Thymus (tissue), 11 donors: ENCODE data around the gene RNF166. TPM values are rescaled to one million over a fixed set of nuclear protein-coding genes. Genes with fewer than 3 reads are reported as not detected.

Experiments used
- DNase-seq, 9 donors: peaks; one replicate each; pipeline ENCODE4 v3.0.0-alpha.2; 2013; ENCODE audit warnings: low spot score in 9 of 9, low read depth in 6 of 9, missing footprints in 1 of 9
- H3K27ac ChIP-seq, 2 donors: one replicate each; pipeline ENCODE4 v1.5.1; 2013; ENCODE audit warnings: control low read depth in 1 of 2, low read depth in 1 of 2, low read length in 1 of 2, mild to moderate bottlenecking in 1 of 2, moderate library complexity in 1 of 2
- H3K27me3 ChIP-seq, 2 donors: one replicate each; pipeline ENCODE4 v1.5.1; 2013; ENCODE audit warnings: low read length in 1 of 2; ENCODE audit not compliant: control insufficient read depth in 2 of 2, insufficient read depth in 1 of 2
- H3K36me3 ChIP-seq, 2 donors: one replicate each; pipeline ENCODE4 v1.5.1; 2013; ENCODE audit warnings: low read length in 1 of 2, mild to moderate bottlenecking in 1 of 2, moderate library complexity in 1 of 2; ENCODE audit not compliant: control insufficient read depth in 2 of 2, insufficient read depth in 2 of 2
- H3K4me1 ChIP-seq, 2 donors: one replicate each; pipeline ENCODE4 v1.5.1; 2013; ENCODE audit warnings: low read length in 2 of 2; ENCODE audit not compliant: control insufficient read depth in 2 of 2, insufficient read depth in 2 of 2
- H3K4me3 ChIP-seq, 2 donors: one replicate each; pipeline ENCODE4 v1.5.1; 2013; ENCODE audit warnings: low read length in 2 of 2, control low read depth in 1 of 2, mild to moderate bottlenecking in 1 of 2
- H3K9me3 ChIP-seq, 2 donors: one replicate each; pipeline ENCODE4 v1.5.1; 2013; ENCODE audit warnings: low read length in 1 of 2, mild to moderate bottlenecking in 1 of 2; ENCODE audit not compliant: control insufficient read depth in 2 of 2, insufficient read depth in 1 of 2
- WGBS: extraction: QIAGEN DNeasy Blood & Tissue Kit; methylation state at CpG from one replicate; pipeline ENCODE4 v1.1.7; 2013; 5-methylcytosine and 5-hydroxymethylcytosine counted together
- polyA plus RNA-seq: library from polyadenylated mRNA; stranded (reverse); fragments of 200-250 nt; gene quantifications from one replicate; pipeline ENCODE4 v1.2.3, GENCODE V29; 2013
- total RNA-seq: library from RNA; stranded (reverse); fragments of 120-200 nt; gene quantifications from one replicate; pipeline ENCODE4 v1.2.4, GENCODE V29; 2013
- donor health status: healthy.

RNF166 gene
- total and polyA plus RNA-seq, 2 donors = 32.6 to 144 TPM

GRCh38 chr16:88726981-88727380 is 20.8 kb upstream of the RNF166 start:
- no peak overlapping the region for H3K4me3 ChIP-seq
- no peaks in the 10 kb centered on the region for H3K4me1 ChIP-seq
- WGBS = 97% methylated on average over 28 of the region's 28 CpGs
- H3K27me3 ChIP-seq = no peaks in the 10 kb centered on the region
- H3K9me3 ChIP-seq = no peaks in the 10 kb centered on the region
- peaks cover 42 to 80% of the 10 kb centered on the region in 2 donors for H3K36me3 ChIP-seq
- H3K27ac ChIP-seq = no peak overlapping the region
- DNase-seq = no peak

- no peak overlapping the region for H3K27ac ChIP-seq
- DNase-seq = no peak
- H3K9me3 ChIP-seq = no peaks in the 10 kb centered on the region
- no peak overlapping the region for H3K4me3 ChIP-seq
- 95% methylated on average over 17 of the region's 17 CpGs for WGBS
- H3K36me3 ChIP-seq = peaks cover 43 to 82% of the 10 kb centered on the region in 2 donors
- H3K27me3 ChIP-seq = no peaks in the 10 kb centered on the region
- no peaks in the 10 kb centered on the region for H3K4me1 ChIP-seq
Observed at GRCh38 chr16:88726408-88726749, 20.2 kb upstream of the RNF166 start.

DNA sequence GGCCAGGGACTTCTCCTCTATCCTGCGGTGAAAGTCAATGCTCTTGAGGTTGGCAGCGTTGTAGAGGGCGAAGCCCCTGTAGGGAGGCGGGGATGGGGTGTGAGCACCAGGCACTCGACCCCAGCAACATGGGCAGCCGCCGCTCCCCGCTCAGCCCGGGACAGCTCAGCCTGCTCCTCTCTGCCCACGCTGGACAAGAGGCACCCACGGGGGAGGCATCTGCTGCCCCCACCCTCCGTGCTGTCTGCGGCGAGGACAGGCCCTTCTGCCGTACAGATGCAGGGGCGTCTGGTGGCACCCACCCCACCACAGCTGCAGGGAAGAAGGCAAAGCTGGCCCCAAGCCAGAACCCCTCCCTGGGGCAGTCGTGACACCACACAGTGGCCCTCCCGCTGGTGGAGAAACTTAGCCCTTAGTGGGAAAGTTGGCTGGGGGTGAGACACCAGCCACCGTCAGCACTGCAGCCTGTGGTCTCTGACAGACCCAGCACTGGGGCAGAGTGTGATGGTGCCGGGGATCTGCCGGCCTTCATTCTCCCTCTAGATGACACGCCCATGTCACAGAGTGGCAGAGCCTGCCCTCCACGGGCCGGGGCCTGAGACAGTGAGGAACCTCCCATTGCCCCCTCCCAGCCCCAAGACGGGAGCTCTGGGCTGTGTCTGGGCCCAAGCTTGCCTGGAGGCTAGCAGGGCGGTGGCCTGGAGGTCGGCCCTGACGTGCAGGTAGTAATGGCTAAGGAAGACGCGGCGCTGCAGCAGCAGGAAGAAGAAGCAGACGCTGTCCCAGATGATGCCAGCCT is 19.6 kb upstream of the RNF166 start:
- Histone ChIP-seq H3K4me3 (no peak overlapping the region), H3K9me3 (no peaks in the 10 kb centered on the region), H3K36me3 (peaks cover 48 to 82% of the 10 kb centered on the region in 2 donors), H3K27me3 (no peaks in the 10 kb centered on the region), H3K4me1 (no peaks in the 10 kb centered on the region), H3K27ac (no peak overlapping the region)
- no peak for DNase-seq
- WGBS = 97% methylated on average over 32 of the region's 32 CpGs

GRCh38 chr16:88724855-88725555 is 18.8 kb upstream of the RNF166 start:
- H3K4me1 ChIP-seq = no peaks in the 10 kb centered on the region
- H3K4me3 ChIP-seq = no peak overlapping the region
- no peaks in the 10 kb centered on the region for H3K9me3 ChIP-seq
- DNase-seq = no peak
- no peak overlapping the region for H3K27ac ChIP-seq
- H3K36me3 ChIP-seq = peaks cover 46 to 84% of the 10 kb centered on the region in 2 donors
- 98% methylated on average over 31 of the region's 31 CpGs for WGBS
- no peaks in the 10 kb centered on the region for H3K27me3 ChIP-seq

GRCh38 chr16:88723911-88724310 is 17.7 kb upstream of the RNF166 start:
- 97% methylated on average over 17 of the region's 17 CpGs for WGBS
- Histone ChIP-seq H3K4me1 (no peaks in the 10 kb centered on the region), H3K4me3 (no peak overlapping the region), H3K9me3 (no peaks in the 10 kb centered on the region), H3K27me3 (no peaks in the 10 kb centered on the region), H3K27ac (no peak overlapping the region), H3K36me3 (peaks cover 49 to 93% of the 10 kb centered on the region in 2 donors)
- no peak for DNase-seq

DNA sequence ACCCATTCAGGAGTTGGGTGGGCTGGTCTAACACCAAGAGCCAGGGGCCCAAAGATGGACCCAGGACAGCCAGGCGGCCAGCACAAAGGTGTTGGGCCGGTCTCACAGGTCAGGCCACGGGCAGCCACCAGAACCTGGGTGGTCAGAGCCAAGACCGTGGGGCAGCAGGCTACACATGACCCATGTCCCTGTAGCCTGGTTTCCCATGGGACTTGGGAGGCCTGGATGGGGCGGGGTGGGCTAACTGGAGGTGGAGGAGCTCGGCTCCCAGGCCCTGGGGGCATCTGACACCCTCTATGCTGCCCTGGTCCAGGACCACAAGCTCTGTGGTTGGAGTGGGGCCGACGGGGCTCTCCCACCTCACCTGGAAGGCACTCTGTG is 17.3 kb upstream of the RNF166 start:
- Histone ChIP-seq H3K4me3 (no peak overlapping the region), H3K27me3 (no peaks in the 10 kb centered on the region), H3K4me1 (no peaks in the 10 kb centered on the region), H3K27ac (no peak overlapping the region), H3K36me3 (peaks cover 52 to 97% of the 10 kb centered on the region in 2 donors), H3K9me3 (no peaks in the 10 kb centered on the region)
- WGBS = 93% methylated on average over 8 of the region's 8 CpGs
- no peak for DNase-seq

DNA sequence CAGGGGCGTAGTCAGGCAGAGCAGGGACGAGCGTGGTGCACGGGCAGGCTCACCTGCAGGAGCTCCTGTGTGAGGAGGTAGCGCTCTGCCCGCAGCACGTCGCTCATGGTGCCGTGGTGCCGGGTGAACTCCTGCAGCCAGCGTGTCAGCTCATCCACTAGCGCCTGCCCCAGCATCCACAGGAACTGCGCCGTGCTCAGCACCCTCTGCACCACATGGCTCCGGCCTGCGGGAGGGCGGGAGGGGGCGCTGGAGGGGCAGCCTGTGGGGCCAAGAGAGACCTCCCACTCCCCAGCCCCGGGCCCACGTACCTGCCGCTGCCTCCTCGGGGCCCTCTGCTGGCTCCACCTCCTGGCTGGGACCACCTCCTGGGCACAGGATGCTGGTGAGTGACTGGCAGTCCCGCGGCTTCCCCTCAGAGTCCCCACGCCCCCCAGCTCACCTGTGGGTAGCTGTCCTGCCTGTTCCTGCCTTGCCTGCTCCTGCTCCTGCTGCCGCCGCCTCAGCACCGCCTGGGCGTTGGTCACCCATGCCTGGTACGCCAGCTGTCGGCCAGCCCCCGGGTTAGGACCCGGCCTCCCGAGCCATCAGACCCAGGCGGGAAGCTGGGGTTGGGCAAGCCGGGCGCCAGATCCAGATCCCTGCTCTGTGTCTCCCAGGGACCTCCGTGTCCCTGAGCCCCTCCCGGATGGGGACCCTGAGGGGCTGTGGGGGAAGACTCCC is 16.7 kb upstream of the RNF166 start:
- no peaks in the 10 kb centered on the region for H3K4me1 ChIP-seq
- peaks cover 57 to 97% of the 10 kb centered on the region in 2 donors for H3K36me3 ChIP-seq
- H3K27me3 ChIP-seq = no peaks in the 10 kb centered on the region
- 97% methylated on average over 39 of the region's 39 CpGs for WGBS
- no peak overlapping the region for H3K4me3 ChIP-seq
- DNase-seq = no peak
- no peaks in the 10 kb centered on the region for H3K9me3 ChIP-seq
- H3K27ac ChIP-seq = no peak overlapping the region

DNA sequence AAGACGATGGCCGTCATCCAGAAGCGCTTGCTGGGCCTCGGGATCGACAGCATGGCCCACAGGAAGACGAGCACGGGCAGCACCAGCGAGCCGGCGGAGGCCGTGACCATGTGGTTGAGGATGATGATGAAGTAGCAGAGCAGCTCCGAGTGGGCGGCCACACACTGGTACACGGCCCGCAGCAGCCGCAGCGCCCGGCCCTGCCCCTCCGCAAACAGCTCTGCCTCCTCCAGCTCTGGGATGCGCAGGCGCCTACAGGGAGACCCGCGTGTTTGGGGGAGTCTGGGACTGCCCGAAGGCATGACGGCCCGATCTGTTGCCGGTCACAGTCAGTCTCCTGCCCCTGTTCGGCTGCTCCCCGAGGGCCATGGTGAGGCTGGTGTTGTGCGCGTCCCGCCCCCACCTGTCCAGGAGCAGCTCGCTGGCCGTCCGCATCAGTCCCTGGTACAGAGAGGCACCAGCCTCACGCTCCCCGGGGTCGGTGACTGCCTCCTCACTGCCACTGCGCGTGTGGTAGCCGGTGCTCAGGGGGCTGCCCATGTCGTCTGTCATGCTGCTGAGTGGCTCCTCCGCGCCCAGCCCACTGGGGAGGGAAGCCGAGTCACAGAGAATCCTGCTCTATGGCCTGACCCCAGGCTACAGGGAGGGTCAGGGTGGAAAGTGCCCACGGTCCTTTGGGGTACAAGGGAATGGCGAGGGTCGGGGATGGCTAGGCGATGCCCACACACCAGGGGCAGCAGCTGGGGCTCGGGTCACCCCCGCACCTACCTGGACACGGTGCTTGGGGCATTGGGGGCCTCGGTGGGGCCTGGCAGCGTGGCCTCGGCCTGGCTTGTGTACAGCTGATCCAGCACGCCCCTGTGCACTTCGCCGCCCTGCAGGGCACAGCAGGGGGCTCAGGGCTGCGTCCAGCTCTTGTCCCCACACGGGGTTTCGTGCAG is 15.9 kb upstream of the RNF166 start:
- DNase-seq = no peak
- Histone ChIP-seq H3K4me3 (no peak overlapping the region), H3K4me1 (no peaks in the 10 kb centered on the region), H3K36me3 (peaks cover 59 to 94% of the 10 kb centered on the region in 2 donors), H3K27me3 (no peaks in the 10 kb centered on the region), H3K27ac (no peak overlapping the region), H3K9me3 (no peaks in the 10 kb centered on the region)
- 98% methylated on average over 61 of the region's 61 CpGs for WGBS
